ENCODE results near the gene FTL.

Gene FTL

DNA sequence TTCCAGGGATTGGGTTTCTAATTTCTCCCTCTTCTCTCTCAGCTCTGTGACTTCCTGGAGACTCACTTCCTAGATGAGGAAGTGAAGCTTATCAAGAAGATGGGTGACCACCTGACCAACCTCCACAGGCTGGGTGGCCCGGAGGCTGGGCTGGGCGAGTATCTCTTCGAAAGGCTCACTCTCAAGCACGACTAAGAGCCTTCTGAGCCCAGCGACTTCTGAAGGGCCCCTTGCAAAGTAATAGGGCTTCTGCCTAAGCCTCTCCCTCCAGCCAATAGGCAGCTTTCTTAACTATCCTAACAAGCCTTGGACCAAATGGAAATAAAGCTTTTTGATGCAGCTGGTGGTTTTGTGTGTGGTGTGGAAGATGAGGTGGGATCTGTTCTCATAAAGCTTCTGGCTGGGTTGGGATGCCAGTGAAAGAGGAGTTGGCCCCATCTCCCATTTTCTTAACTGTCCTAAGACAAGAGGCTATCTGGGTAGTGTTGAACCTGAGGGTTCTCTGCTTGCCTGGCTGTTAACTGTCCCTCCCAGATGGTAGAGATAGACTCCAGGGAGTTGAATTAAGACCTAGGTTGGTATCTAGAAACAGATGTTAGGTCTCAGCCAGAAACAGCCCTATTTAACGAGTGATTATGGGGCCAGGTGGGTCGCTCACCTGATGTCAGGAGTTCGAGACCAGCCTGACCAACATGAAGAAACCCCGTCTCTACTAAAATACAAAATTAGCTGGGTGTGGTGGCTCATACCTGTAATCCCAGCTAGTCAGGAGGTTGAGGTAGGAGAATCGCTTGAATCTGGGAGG is 1.6 kb downstream of the FTL start:
- no peak for DNase-seq

- no peak for DNase-seq
Observed at GRCh38 chr19:48967346-48968178, 2.5 kb downstream of the FTL start.

DNA sequence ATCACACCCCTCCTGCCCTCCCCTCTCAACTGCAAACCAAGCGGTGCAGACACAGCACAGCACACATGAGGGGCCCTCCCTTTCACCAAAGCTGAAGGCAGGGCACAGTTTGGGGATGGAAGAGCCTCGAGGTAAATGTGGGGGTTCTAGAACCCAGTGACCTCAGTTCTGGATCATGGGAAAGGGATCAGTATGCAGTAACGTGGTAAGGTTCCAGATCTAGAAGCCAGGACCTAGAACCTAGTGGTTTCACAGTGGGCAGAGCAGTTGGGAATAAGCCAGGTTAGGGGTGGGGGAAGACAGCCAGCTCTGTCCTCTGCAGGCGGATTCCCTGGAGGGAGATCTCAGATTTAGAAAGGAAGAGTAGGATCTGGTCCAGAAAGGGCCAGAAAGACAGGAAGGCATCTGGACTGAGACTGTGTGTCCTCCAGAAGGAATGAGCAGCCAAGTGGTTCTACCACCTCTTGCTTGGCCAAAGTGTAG is 3.1 kb downstream of the FTL start:
- no peak for DNase-seq

DNA sequence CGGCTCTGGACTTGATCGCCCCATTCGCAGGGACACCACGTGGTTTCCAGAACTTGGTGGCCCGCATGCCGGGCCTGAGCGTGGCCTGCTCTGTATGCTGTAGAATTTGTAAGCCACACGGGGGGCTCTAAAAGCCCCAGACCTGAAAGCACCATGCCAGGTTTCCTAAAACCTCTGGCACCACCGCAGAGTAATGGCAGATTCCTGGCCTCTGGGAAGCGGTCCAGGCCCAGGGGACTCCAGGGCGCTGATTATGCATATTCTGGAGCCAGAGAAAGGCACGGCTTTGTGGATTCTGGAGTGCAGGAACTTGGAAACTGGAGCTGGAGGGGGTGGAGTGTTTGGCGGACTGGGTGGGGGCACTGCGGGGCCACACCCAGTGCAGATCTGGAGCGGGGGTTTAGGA is 3.7 kb downstream of the FTL start:
- DNase-seq, result no peak

- DNase-seq, result no peak
Observed at GRCh38 chr19:48969276-48970138, 4.4 kb downstream of the FTL start.

DNA sequence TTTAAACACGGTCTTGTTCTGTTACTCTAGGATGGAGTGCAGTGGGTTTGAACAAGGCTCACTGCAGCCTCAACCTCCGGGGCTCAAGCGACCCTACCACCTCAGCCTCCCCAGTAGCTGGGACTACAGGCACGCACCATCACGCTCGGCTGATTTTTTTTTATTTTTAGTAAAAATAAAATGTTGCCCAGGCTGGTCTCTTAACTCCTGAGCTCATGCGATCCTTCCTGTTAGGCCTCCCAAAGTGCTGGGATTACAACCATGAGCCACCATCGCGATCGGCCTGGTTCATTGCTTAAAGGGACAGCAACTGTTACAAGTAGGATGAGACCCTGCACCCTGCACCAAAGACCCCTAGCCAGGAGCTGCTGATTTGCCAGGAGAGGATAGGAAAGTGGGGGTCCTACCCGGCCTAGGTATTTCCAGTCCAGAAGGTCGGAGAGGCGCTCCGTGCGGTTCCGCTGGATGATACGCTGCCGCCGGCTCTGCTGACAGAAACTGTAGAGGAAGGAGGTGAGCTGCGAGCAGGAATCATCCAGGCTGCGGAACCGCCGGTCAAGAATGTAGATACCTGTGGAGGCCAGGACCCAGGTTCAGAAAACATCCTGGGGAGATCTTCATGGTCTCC is 5.1 kb downstream of the FTL start:
- no peak for DNase-seq

- peak; percentile 96 for DNase-seq
Observed at GRCh38 chr19:48970923-48971395, 5.8 kb downstream of the FTL start.

GRCh38 chr19:48975947-48976847 is 11.1 kb downstream of the FTL start:
- DNase-seq, result peak; percentile 86

DNA sequence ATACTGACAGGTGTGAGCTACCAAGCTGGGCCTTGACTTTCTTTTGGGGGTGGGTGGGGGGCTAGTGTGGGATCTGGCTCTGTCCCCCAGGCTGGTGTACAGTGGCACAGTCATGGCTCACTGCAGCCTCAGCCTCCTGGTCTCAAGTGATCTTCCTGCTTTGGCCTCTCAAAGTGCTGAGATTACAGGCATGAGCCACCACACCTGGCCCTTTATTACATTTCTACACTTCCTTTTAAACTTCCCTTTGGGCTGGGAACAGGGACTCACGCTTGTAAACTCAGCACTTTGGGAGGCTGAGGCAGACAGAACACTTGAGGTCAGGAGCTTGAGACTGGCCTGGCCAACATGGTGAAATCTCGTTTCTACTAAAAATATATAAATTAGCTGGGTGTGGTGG is 12.0 kb downstream of the FTL start:
- no peak for DNase-seq

- no peak for DNase-seq
Observed at GRCh38 chr19:48982280-48982679, 17.2 kb downstream of the FTL start.

DNA sequence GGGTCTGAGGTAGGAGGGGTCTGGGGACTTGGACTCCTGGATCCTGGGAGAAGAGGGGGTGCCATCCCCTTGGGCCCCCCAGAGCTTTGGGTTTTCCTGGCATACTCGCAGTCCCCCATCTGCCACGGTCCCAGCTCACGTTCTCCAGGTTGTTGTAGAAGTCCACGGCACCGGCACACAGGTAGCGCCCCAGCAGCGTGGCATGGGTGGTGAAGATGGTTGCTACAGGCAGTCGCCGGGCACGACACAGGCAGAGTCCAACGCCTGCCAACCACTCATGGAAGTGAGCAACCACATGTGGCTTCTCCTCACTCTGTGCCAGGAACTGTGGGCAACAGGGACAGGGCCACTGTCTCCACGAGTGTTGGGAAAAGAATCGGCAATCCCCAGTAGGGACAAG is 20.6 kb downstream of the FTL start:
- DNase-seq, result no peak

- DNase-seq, result no peak
Observed at GRCh38 chr19:48986211-48986610, 21.1 kb downstream of the FTL start.

DNA sequence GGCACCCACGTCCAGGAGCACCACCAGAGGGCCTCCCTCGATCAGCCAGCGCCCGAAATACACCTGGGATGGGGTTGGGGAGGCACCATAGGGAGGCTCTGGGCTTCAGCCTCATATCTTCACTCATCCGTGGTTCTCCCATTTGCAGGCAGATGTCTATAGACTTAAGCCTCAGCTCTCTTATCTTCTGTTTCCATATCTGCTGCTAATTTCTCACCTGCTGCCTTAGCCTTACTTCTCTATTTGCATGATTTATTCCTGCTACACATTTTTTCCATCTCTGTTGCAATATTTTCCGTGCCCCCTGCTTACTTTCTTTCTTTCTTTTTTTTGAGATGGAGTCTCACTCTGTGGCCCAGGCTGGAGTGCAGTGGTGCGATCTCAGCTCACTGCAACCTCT is 22.2 kb downstream of the FTL start:
- DNase-seq, result no peak

GRCh38 chr19:48988286-48988685 is 23.2 kb downstream of the FTL start:
- DNase-seq, result no peak

- no peak for DNase-seq
Observed at GRCh38 chr19:48988860-48989259, 23.8 kb downstream of the FTL start.

GRCh38 chr19:48989701-48990291 is 24.7 kb downstream of the FTL start:
- no peak for DNase-seq

DNA sequence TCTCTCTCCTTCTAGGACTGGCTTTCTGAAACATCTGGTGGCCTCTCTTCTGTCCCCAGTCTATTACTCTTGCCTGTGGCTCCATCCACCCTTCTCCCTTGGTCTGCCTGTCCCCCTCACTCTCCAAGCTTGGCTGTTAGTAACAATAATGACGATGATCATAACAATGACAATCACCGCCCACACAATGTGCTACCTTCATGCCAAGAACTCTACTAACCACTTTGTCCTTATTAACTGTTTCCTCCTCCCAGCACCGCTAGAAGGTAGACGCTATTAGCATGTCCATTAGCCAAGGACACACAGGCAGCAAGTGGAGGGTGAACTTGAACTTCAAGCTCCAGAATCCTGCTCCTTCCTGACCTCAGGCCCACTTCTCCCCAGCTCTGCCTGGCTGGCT is 25.3 kb downstream of the FTL start:
- DNase-seq, result no peak

GRCh38 chr19:48991011-48991609 is 26.0 kb downstream of the FTL start:
- no peak for DNase-seq

DNA sequence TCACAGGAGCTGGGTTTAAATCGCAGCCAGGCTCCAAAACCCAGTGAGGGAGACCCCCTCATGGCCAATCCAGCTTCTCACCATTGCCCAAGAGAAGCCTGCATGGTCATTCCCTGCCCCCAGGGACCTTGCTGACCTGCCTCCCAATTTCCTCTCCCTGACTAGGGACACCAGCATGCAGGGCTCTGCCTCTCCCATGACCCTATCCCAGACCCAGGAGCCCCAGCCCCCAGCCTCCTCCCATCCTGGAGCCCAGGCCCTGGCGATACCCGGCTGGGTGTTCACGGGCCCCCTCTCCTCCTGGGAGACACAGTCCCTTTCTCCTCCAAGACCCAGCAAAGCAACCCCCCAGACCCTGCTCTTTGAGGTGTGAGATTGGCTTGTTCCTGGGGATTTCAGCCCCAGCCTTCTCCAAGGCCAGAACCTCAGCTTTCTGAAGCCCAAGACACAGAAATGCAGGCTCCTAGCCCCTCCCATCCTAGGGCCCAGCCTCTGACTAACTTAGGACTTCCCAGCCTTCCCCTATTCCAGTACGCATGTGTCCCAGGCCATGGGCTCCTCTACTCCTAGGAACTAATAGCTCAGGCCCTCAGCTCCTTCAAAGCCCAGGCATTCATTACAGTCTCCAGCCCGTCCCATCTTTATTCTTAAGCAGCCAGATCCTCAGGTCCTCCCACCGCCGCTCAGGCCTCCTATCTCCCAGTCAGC is 26.9 kb downstream of the FTL start:
- DNase-seq, result peak; percentile 51

Data from eye (tissue), 1 donor.